NCI-H748 treated with DMSO at 0.1 percent for 48 hours (cell line): ENCODE data around the gene DIS3L2.
"Not testable (repeated sequence)": the region's sequence is repeated elsewhere in the genome, so short reads cannot be mapped to it uniquely, and the experiment has no call there.

Experiments
- DNase-seq: peaks from one replicate; lab custom pipeline; 2025; lab: John Stamatoyannopoulos, UW

The DIS3L2 gene

GRCh38 chr2:231928901-231929725 is 32.4 kb upstream of the DIS3L2 start:
- DNase-seq = no peak

DNA sequence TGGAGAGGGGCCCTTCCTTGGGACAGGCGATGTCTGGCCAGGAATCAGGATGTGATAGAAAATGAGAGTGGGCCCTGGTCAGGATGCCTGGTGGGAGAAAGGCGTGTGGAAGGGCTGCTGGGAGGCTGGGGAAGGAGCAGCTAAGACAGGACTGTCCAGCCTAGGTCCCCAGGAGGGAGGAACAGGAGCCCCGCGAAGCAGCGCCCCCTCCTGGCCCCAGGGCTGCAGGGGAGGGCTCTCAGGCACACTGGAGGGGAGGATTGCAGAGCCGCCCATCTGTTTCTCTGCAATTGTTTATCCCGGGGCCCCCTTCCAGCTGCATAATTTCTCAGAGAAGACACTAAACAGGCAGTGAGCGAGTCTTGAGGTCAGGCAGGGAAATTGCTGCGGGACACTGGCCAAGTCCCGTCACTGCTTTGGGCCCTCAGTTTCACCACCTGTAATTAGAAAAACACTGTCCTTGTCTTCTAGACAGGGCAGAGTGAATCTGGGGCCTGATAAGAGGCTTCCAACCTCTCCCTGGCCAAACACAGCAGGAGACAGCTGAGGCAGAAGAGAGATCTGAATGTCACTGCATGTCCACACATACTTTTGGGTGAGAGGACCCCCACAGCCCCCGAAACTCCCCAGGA is 31.4 kb upstream of the DIS3L2 start:
- no peak for DNase-seq

- no peak for DNase-seq
Measured at GRCh38 chr2:231930593-231931281, 30.8 kb upstream of the DIS3L2 start.

GRCh38 chr2:231931481-231931915 is 30.0 kb upstream of the DIS3L2 start:
- DNase-seq = no peak

GRCh38 chr2:231932711-231932970 is 28.9 kb upstream of the DIS3L2 start:
- no peak for DNase-seq

GRCh38 chr2:231932985-231933915 is 28.3 kb upstream of the DIS3L2 start:
- no peak for DNase-seq

DNA sequence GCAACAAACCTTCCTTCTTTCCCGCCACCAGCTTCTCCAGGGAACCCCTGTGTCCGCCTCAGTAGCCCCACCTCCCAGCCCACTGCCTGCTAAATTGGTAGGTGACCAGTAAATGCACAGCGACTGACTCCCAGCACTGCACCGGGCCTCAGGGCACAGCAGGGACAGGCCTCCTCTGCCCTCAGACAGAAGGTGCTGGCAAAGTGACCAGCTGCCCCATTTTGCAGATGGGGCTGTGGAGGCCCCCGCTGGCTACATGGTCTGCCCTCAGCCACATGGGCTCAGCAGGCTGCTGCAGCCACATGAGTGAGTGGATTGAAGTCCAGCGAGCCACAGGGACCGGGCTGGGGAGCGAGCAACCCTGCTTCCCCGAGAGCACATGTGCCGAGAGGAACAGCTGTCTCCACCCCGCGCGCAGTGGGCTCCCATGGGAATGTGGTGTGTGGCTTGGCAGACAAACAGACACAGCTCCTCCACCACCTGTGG is 27.6 kb upstream of the DIS3L2 start:
- no peak for DNase-seq

DNA sequence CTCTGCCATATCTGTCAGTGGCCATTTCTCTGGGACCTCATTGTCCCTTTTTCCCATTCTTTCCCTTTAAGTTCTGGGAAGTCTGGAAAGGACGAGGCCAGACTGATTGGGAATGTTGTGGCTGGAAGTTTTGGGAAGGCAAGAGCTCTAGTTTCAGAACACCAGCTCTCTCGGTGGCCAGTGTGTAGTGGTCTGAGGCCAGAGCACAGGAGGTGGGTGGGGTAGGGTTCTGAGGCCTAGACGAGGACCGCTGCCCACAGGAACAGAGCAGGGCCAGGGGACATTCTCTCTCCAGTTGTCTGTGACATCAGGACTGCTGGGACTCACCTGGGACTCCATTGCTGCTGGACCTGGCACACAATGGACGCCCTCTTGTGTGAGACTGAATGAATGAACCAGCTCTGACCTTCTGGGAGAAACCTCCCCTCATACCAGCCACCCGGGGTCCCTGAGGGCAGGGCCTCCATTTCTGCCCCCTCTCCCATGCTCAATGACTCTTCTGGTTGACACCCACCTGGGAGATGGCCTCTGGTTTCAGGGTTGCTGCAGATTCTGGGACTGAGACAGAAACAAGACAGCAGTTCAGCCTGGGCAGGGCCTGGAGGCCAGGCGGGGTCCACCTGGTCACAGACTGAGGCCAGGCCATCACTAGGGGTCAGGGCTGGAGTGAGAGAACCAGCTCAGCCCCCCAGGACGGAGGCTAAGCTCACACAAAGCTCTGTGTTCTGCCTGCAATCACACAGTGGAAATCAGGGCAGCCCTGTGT is 26.9 kb upstream of the DIS3L2 start:
- DNase-seq = no peak

- DNase-seq = no peak
Measured at GRCh38 chr2:231935207-231935524, 26.3 kb upstream of the DIS3L2 start.

GRCh38 chr2:231935815-231936214 is 25.7 kb upstream of the DIS3L2 start:
- no peak for DNase-seq

DNA sequence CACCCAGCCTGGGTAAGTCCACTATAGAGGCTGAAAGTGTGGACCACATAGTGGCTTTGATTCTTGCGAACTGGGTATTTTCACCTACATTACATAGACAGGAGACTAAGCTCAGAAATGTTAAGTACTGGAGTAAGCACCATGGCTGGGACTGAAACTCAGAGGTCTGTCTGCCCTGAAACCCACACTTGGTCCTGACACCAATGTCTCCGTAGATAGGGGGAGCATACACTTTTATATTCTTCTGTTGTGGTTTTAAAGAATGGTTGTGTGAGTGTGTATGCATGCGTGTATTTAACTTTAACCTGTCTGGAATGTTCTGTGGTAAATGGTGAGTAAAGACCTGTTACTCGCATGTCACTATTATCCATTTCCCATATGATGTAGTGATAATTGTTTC is 25.0 kb upstream of the DIS3L2 start:
- no peak for DNase-seq

DNA sequence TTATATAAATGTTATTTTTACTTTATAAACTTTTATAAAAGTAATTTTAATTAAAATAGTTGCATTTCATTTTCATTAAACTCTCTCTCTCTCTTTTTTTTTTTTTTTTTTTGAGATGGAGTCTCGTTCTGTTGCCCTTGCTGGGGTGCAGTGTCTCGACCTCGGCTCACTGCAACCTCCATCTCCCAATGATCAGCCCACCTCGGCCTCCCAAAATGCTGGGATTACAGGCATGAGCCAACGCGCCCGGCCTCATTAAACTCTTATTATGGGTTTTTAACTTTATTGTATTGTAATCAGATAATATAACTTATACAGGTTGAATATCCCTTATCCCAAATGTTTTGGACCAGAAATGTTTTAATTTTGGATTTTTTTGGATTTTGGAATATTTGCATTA is 24.5 kb upstream of the DIS3L2 start:
- no peak for DNase-seq

DNA sequence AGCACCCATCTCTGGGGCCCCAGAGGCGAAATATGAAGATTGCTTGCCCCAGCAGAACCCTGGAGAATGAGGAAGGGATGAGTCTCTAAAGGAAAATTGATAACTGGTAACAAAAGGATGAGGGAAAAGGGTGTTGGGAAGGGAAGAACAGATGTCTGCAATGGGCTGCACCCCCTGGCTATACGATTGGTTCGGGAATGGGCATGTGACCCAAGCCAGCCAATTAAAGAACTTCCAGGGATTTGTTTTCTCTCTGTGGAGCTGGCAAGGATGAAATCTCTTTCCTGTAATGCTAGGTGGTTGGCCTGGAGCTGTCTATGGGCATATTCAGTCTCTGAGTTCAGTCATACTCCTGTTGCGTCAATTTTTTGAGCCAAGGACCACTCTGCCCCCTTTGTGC is 22.5 kb upstream of the DIS3L2 start:
- no peak for DNase-seq

DNA sequence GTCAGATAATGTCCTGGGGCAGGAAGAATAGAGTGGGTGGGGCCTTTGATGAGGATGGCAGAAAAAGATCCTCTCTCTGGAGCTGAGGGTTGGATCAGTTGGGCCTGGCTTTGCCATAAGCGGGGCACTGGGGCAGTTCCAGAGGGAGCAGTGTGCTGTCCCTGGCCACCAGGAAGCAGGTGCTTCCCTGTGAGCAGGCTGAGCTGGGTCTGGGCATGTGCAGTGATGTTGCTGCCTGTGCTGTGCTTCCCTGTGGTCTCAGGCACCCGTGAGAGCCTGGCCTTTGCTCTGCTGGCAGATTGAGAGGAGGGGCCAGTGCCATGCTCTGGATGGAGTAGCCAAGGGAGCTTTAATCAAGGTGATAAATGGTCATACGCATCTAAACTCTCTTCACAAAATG is 20.7 kb upstream of the DIS3L2 start:
- DNase-seq = no peak

DNA sequence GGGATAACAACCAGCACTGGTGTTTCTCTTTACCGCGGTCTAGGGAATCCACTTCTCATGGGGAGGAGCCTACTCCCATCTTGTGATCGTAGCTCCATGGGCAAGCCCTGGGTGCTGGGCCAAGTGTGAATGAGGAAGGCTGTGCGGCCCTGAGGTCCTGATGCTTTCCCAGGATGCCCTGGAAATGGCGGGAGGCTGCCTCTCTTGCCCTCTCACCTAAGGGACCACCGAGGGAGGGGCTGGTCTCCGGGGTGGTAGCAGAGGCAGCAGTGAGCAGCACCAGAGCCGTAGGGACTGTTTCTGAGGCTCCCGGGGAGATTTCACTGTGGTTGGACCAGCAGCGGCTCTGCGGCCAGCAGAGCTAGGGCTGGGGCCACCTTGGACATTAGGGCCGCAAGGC is 19.8 kb upstream of the DIS3L2 start:
- DNase-seq = no peak

DNA sequence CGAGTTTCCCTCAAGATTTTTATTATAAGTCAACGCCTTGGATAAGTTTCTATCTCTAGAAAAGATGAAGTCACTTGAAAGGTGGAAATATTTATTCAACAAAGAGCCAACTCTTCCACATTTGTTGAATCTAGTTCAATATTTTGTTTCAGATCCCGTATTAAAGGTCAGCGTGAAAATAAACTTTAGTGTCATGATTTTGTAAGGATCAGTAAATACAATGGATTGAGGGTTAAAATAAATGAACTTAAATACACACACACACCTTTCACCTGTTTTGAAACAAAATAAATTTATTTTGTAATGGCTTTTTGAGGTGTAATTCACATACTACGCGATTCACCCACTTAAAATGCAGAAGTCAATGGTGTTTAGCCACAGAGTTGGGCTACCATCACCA is 19.3 kb upstream of the DIS3L2 start:
- no peak for DNase-seq

DNA sequence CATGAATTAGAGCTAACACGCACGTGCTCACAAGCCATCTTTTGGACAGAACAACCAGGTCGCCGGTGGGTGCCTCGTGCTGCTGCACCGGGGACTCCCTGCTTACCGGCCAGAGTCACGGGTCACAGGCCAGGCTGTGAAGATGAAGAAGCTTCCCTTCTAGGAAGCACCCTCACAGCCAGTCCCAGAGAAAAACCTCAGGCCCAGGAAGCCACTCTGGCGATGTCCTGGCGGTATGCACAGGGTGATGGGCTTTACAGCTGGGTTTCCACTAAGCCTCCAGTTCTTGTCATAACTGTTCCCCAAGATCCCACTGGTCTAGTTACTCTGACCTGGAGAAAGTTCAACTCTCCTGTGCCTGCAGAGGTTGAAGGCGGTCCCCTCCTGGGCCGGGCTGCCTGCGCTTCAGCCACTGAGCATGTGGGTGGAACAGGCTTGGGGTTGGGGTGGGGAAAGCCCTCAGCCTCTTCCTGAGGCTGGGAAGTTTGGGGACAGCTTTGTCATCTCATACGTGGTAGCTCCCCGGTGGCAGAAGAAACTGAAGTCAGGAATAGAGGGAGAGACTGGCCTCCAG is 15.2 kb upstream of the DIS3L2 start:
- no peak for DNase-seq

DNA sequence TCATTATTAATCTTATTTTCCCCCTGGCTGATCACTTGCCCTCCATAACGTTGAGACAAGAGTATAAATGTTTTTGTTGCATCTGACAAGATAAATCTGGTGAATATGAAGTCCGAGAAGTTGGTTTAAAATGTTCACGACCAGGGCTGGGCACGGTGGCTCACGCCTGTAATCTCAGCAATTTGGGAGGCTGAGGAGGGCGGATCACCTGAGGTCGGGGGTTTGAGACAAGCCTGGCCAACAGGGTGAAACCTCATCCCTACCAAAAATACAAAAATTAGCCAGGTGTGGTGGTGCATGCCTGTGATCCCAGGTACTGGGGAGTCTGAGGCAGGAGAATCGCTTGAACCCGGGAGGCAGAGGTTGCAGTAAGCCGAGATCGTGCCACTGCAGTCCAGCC is 14.4 kb upstream of the DIS3L2 start:
- not testable (repeated sequence) for DNase-seq

GRCh38 chr2:231947694-231948093 is 13.8 kb upstream of the DIS3L2 start:
- DNase-seq = no peak

GRCh38 chr2:231951452-231952035 is 10.0 kb upstream of the DIS3L2 start:
- DNase-seq = no peak
